Measurements from ENCODE around the gene ZNF521.

DNA sequence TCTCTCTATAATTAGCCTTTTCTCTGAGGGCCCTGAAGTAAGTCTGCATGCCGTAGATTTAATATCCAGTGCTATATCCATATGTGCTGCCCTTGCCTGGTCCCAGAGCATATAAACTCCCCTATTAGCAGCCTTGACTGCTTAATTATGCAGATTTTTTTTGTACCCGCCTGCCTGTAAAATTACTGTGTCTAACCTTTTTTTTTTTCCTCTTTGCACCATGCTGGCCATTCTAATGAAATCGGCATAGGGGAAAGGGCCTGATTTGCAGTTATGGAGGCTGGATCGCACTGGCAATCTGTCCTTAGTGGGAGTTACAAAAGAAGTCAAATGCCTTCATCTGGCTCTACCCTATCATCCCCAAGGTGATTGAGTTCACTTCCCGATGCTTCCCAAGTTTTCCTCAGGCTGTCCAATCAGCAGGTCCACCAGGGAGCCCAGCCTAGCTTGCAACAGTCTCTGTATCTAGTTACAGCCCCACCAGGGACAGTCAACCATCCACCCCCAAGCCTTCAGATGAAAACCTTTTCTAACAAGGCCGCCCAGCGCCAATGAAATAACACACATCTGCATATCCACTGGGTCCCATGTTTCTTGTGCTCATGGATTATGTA lies 239.0 kb downstream of the ZNF521 start:
- TF ChIP-seq, protein P1, sequence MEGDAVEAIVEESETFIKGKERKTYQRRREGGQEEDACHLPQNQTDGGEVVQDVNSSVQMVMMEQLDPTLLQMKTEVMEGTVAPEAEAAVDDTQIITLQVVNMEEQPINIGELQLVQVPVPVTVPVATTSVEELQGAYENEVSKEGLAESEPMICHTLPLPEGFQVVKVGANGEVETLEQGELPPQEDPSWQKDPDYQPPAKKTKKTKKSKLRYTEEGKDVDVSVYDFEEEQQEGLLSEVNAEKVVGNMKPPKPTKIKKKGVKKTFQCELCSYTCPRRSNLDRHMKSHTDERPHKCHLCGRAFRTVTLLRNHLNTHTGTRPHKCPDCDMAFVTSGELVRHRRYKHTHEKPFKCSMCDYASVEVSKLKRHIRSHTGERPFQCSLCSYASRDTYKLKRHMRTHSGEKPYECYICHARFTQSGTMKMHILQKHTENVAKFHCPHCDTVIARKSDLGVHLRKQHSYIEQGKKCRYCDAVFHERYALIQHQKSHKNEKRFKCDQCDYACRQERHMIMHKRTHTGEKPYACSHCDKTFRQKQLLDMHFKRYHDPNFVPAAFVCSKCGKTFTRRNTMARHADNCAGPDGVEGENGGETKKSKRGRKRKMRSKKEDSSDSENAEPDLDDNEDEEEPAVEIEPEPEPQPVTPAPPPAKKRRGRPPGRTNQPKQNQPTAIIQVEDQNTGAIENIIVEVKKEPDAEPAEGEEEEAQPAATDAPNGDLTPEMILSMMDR (IDR thresholded peaks at IDR 0.05), result no peak
- no peak for TF ChIP-seq POLR2A (IDR thresholded peaks at IDR 0.05)
